ENCODE data around the gene HMX2. TPM values are rescaled to one million over a fixed set of nuclear protein-coding genes. Genes with fewer than 3 reads are reported as not detected.

The HMX2 gene
- total and polyA plus RNA-seq, 2 of the 13 experiments (the other 11 are each of a cell fraction or from before 2014, with no cell fraction given), result not detected

GRCh38 chr10:123139521-123140163 is 8.3 kb upstream of the HMX2 start (continued):
- TF ChIP-seq, protein P1, sequence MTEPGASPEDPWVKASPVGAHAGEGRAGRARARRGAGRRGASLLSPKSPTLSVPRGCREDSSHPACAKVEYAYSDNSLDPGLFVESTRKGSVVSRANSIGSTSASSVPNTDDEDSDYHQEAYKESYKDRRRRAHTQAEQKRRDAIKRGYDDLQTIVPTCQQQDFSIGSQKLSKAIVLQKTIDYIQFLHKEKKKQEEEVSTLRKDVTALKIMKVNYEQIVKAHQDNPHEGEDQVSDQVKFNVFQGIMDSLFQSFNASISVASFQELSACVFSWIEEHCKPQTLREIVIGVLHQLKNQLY (CRISPR knock-in tag; IDR thresholded peaks at IDR 0.05), result no peak
- peak; percentile 86 for TF ChIP-seq KDM2A (CRISPR knock-in tag; IDR thresholded peaks at IDR 0.05; ENCODE audit: borderline replicate concordance, low read depth)
- TF ChIP-seq ZNF574 (CRISPR knock-in tag; IDR thresholded peaks at IDR 0.05), result peak; percentile 75
- TF ChIP-seq ZNF205 (CRISPR knock-in tag; IDR thresholded peaks at IDR 0.05), result 0 out of 2 replicates have a peak, but pooled peaks have one; percentile 17
- TF ChIP-seq IRF2 (CRISPR knock-in tag; IDR thresholded peaks at IDR 0.05), result 0 out of 2 replicates have a peak, but pooled peaks have one; percentile 37
- TF ChIP-seq, protein P2, sequence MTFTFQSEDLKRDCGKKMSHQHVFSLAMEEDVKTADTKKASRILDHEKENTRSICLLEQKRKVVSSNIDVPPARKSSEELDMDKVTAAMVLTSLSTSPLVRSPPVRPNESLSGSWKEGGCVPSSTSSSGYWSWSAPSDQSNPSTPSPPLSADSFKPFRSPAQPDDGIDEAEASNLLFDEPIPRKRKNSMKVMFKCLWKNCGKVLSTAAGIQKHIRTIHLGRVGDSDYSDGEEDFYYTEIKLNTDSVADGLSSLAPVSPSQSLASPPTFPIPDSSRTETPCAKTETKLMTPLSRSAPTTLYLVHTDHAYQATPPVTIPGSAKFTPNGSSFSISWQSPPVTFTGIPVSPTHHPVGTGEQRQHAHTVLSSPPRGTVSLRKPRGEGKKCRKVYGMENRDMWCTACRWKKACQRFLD (CRISPR knock-in tag; IDR thresholded peaks at IDR 0.05; ENCODE audit: borderline replicate concordance), result no peak
- TF ChIP-seq ESRRA (CRISPR knock-in tag; IDR thresholded peaks at IDR 0.05; ENCODE audit: low read depth), result no peak
- peak; percentile 17; the same call in 1 of the 2 replicates for TF ChIP-seq SP2 (CRISPR knock-in tag; IDR thresholded peaks at IDR 0.05)
- 0 out of 2 replicates have a peak, but pooled peaks have one; percentile 34 for TF ChIP-seq ZNF580 (CRISPR knock-in tag; IDR thresholded peaks at IDR 0.05; ENCODE audit: borderline replicate concordance, low read depth)
- TF ChIP-seq ZNF790 (CRISPR knock-in tag; IDR thresholded peaks at IDR 0.05; ENCODE audit: borderline replicate concordance), result no peak
- TF ChIP-seq MYNN (CRISPR knock-in tag; IDR thresholded peaks at IDR 0.05; ENCODE audit: low read depth), result 0 out of 2 replicates have a peak, but pooled peaks have one; percentile 57
- peak; percentile 80 for TF ChIP-seq RXRB (CRISPR knock-in tag; IDR thresholded peaks at IDR 0.05; ENCODE audit: borderline replicate concordance)
- peak; percentile 76; the same call in 1 of the 2 replicates for TF ChIP-seq RNF2 (conservative IDR thresholded peaks at IDR 0.05; ENCODE audit: low read depth)
- no peak for TF ChIP-seq SRSF9 (IDR thresholded peaks at IDR 0.05; ENCODE audit: borderline replicate concordance, insufficient read depth, low read depth, low read length, poor library complexity, severe bottlenecking)
- peak; percentile 84; the same call in 1 of the 2 replicates for TF ChIP-seq TGIF2 (CRISPR knock-in tag; IDR thresholded peaks at IDR 0.05)
- TF ChIP-seq ZSCAN31 (CRISPR knock-in tag; IDR thresholded peaks at IDR 0.05; ENCODE audit: low read depth), result no peak
- 0 out of 2 replicates have a peak, but pooled peaks have one; percentile 66 for TF ChIP-seq KMT2A (CRISPR knock-in tag; IDR thresholded peaks at IDR 0.05)
- TF ChIP-seq POLR2G (IDR thresholded peaks at IDR 0.05; ENCODE audit: low read depth, low read length), result peak; percentile 35; the same call in 1 of the 2 replicates
- TF ChIP-seq HDAC6 (IDR thresholded peaks at IDR 0.05; ENCODE audit: low read depth, low read length), result 0 out of 2 replicates have a peak, but pooled peaks have one; percentile 68
- TF ChIP-seq SAP130 (CRISPR knock-in tag; IDR thresholded peaks at IDR 0.05; ENCODE audit: low read depth), result peak; percentile 86
- peak; percentile 65 for TF ChIP-seq ZNF891 (CRISPR knock-in tag; IDR thresholded peaks at IDR 0.05)
- TF ChIP-seq THAP11 (CRISPR knock-in tag; IDR thresholded peaks at IDR 0.05), result peak; percentile 77
- no peak for TF ChIP-seq ZBTB39 (CRISPR knock-in tag; IDR thresholded peaks at IDR 0.05)

Measured in HepG2 (cell line).